Measurements from ENCODE around the gene SPAG6.

The SPAG6 gene

DNA sequence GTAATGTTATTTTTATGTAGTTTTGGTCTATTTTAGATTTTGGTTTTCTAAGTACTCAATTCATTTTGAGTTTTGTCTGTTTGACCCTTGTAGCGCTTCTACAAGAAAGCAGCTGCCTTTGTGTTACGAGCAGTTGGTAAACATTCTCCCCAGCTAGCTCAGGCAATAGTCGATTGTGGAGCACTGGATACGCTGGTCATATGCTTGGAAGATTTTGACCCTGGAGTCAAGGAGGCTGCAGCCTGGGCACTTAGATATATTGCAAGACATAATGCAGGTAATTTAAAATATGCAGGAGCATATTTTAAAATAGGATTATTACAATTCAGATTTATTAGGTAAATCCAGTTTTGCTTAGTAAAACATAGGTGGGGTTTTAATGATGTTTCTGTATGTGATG is 23.1 kb downstream of the SPAG6 start:
- H3K27me3 Mint-ChIP-seq (ENCODE audit: low read depth), result no peaks in the 10 kb centered on the region
- peaks cover 11% of the 10 kb centered on the region for H3K4me1 Mint-ChIP-seq
- no peak overlapping the region for H3K4me3 Mint-ChIP-seq
- no peak overlapping the region for H3K27ac Mint-ChIP-seq
- H3K36me3 Mint-ChIP-seq (ENCODE audit: low read depth), result no peaks in the 10 kb centered on the region
- TF ChIP-seq, protein P1, sequence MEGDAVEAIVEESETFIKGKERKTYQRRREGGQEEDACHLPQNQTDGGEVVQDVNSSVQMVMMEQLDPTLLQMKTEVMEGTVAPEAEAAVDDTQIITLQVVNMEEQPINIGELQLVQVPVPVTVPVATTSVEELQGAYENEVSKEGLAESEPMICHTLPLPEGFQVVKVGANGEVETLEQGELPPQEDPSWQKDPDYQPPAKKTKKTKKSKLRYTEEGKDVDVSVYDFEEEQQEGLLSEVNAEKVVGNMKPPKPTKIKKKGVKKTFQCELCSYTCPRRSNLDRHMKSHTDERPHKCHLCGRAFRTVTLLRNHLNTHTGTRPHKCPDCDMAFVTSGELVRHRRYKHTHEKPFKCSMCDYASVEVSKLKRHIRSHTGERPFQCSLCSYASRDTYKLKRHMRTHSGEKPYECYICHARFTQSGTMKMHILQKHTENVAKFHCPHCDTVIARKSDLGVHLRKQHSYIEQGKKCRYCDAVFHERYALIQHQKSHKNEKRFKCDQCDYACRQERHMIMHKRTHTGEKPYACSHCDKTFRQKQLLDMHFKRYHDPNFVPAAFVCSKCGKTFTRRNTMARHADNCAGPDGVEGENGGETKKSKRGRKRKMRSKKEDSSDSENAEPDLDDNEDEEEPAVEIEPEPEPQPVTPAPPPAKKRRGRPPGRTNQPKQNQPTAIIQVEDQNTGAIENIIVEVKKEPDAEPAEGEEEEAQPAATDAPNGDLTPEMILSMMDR (IDR thresholded peaks at IDR 0.05; ENCODE audit: unreplicated experiment in 3 of 3), result no peak
- H3K9me3 Mint-ChIP-seq, result no peaks in the 10 kb centered on the region

DNA sequence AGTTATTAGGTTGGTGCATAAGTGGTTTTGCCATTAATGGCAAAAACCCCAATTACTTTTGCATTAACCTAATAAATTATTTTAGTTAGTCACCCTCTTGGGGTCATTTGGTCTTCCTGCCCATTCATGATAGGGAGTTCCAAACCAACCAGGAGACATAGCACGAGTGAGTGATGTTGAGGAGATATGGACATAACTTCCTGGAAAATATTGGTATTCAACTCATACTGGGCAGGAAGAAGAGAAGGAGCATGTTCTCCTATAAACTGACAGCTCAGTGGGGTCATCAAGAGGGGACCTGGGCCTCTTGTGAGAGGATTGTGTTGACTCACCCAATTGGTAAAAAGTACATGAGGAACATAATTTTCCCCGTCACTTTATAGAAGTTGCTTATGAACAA is 23.7 kb downstream of the SPAG6 start:
- Mint-ChIP-seq H3K27me3 (ENCODE audit: low read depth) (no peaks in the 10 kb centered on the region), H3K9me3 (no peaks in the 10 kb centered on the region), H3K4me1 (peaks cover 11% of the 10 kb centered on the region), H3K4me3 (no peak overlapping the region), H3K36me3 (ENCODE audit: low read depth) (no peaks in the 10 kb centered on the region), H3K27ac (no peak overlapping the region)
- TF ChIP-seq, protein P1 (IDR thresholded peaks at IDR 0.05; ENCODE audit: unreplicated experiment in 3 of 3), result no peak

DNA sequence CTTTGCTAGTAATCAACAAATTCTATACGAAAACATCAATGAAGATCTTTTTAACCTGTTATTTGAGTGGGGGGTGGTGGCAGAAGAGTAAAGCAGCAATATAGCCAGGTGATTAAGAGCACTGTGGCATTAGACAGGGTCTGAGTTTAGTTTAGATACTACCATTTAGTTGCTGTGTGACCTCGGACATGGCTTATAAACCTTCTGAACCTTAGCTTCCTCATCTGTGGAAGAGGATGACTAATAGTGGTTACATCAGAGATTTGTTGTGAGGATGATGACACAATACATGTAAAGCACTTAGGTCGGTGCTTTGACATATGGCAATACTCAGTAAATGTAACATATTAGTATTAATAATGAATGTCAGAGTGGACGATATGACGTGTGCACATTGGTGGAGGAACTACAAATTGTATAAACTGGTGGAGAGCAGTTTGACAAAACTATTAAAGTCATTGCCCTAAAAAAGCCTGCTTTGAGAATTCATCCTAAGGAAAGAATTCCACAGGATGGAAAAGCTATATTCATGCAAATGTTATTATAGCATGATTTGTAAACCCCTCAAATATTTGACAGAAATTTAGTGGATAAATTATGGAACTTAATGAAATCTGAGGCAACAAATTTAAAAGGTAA is 24.3 kb downstream of the SPAG6 start:
- H3K4me1 Mint-ChIP-seq, result peaks cover 11% of the 10 kb centered on the region
- no peaks in the 10 kb centered on the region for H3K9me3 Mint-ChIP-seq
- H3K27ac Mint-ChIP-seq, result no peak overlapping the region
- H3K27me3 Mint-ChIP-seq (ENCODE audit: low read depth), result no peaks in the 10 kb centered on the region
- TF ChIP-seq, protein P1 (IDR thresholded peaks at IDR 0.05; ENCODE audit: unreplicated experiment in 3 of 3), result no peak
- no peaks in the 10 kb centered on the region for H3K36me3 Mint-ChIP-seq (ENCODE audit: low read depth)
- no peak overlapping the region for H3K4me3 Mint-ChIP-seq

DNA sequence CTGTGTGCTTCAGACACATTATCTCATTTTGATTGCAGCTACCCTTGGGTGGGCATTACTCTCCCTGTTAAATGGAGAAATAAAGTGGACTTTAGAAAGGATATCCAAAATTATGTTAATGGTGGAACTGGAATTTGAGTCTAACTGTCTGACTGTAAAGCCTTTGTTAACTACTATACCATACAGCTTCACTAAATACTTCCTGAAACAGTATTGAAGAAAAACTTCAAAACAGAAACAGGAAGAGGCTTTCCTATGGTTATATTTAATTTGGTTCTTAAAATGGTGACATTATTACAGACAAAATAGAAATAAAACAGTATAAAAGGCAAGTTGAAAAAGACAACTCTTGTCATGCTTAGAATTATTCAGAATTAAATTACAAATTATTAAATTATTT is 25.0 kb downstream of the SPAG6 start:
- Mint-ChIP-seq H3K4me3 (no peak overlapping the region), H3K27ac (no peak overlapping the region), H3K4me1 (peaks cover 11% of the 10 kb centered on the region), H3K27me3 (ENCODE audit: low read depth) (no peaks in the 10 kb centered on the region), H3K36me3 (ENCODE audit: low read depth) (no peaks in the 10 kb centered on the region), H3K9me3 (no peaks in the 10 kb centered on the region)
- TF ChIP-seq, protein P1 (IDR thresholded peaks at IDR 0.05; ENCODE audit: unreplicated experiment in 3 of 3), result no peak

DNA sequence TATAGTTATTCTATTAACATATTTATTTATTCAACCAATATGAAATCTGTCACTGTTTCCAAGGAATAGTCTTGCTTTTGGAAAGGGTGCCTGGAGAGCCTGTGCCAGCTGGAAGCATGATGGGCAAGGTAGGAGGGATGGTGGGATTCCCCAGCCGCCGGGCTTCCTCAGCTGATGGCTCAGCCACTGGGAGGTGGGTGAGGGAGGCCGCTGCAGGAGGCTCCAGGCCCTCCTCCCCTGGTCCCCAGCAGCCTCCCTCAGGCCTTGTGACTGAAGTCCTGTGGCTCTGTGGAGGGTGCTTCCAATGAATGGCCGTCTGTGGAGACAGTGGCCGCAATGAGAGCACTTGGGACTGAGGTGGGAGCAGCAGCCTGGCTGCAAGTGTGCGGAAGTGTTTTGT is 27.0 kb downstream of the SPAG6 start:
- TF ChIP-seq, protein P1 (IDR thresholded peaks at IDR 0.05; ENCODE audit: unreplicated experiment in 3 of 3), result no peak
- Mint-ChIP-seq H3K4me1 (peaks cover 6% of the 10 kb centered on the region), H3K27me3 (ENCODE audit: low read depth) (no peaks in the 10 kb centered on the region), H3K36me3 (ENCODE audit: low read depth) (no peaks in the 10 kb centered on the region), H3K4me3 (no peak overlapping the region), H3K9me3 (no peaks in the 10 kb centered on the region), H3K27ac (no peak overlapping the region)

DNA sequence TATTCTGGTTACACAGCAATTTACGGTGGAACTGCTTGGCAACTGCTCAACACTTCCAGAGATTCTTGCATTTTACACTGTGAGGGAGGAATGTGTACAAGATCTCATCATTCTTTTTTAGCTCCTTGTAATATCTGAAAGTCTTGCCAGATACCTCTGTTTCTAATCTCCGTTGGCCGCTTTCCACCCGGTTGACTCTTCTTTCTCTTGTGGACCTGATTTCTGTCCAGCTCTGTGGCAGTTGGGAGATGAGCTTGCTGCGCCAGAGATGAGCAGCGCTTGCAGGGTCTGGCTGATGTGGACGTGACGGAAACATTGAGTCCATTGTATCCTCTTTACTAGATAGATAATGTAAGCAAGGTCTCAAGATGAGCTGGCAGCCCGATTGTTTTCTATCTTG is 27.6 kb downstream of the SPAG6 start:
- no peaks in the 10 kb centered on the region for H3K9me3 Mint-ChIP-seq
- no peaks in the 10 kb centered on the region for H3K27me3 Mint-ChIP-seq (ENCODE audit: low read depth)
- H3K36me3 Mint-ChIP-seq (ENCODE audit: low read depth), result no peaks in the 10 kb centered on the region
- TF ChIP-seq, protein P1 (IDR thresholded peaks at IDR 0.05; ENCODE audit: unreplicated experiment in 3 of 3), result no peak
- peak overlapping the region in 1 of 3 experiments; percentile 7 for H3K27ac Mint-ChIP-seq
- H3K4me3 Mint-ChIP-seq, result peak overlapping the region in 1 of 3 experiments; percentile 12
- H3K4me1 Mint-ChIP-seq, result peaks cover 6% of the 10 kb centered on the region
